D341Med (cell line): ENCODE data around the gene SYNPO2.

Source experiments
- DNase-seq: peaks from one replicate; pipeline ENCODE4 v3.0.0; 2012; ENCODE audit warnings: low spot score

The SYNPO2 gene

GRCh38 chr4:118936406-118936805 is 47.8 kb downstream of the SYNPO2 start:
- DNase-seq: no peak

DNA sequence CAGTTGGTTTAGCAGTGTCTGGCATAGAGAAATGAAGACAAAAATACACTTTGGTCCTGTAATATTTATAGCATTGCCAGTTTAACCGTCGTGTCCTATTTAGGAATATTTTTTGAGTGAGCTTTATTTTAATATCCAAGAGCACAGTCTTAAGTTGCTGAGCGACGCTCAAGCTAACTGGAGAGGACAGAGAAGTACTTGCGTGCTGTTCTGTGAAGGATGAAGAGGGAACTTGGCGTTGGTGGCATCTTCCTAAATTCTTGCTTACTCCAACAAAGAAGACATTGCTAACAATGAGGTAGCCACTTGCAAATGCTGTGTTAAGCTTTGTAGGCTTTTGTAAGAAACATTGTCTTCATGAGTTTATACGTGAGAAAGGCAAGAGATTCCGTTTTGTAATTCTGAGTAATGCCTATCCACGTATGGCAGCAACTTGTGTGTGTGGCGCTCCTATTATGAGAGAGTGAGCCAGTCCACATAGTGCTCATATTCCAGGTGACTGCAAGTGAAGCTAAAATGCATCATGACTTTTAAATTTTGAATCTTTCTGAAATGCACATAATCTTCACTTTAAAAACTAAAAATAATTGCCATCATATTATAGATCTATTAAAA is 50.6 kb downstream of the SYNPO2 start:
- no peak for DNase-seq

DNA sequence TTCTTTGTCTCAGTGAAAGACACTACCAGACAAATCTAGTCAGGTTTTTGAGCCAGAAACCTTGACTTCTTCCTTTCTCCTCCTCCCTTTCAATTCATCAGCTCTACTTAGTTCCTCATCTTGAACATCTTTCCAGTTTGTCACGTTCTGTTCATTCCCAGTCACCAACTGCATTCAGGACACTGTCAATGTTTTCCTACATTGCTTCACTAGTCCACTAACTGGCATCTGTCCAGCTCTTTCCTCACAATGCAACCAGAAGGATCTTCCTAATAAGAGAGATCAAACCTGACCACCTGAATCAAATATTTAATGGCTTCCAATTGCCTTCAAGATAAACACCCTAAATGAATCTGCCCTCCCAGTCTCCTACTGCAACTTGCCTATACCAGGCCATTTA is 52.5 kb downstream of the SYNPO2 start:
- DNase-seq: no peak

DNA sequence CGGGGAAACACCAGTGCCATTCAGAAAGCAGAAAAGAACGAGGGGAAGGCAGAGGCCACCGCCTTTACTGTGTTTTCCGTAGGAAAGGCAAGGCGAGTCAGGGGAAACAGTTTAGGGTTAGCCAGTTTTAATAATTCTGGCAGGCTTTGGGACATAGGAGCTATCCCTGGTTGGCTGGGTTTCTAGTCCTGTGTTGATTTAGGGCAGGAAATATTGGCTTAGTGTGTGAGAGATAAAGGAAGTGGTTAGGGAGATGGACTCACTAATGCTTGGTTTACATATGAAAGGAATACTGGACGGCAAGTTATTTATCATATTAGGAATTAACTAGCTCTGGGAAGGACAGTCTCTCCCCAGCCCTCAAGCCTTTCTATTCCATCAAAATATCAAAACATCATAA is 53.1 kb downstream of the SYNPO2 start:
- no peak for DNase-seq

GRCh38 chr4:118942465-118942864 is 53.8 kb downstream of the SYNPO2 start:
- DNase-seq: no peak

- DNase-seq: no peak
Measured at GRCh38 chr4:118947095-118947494, 58.4 kb downstream of the SYNPO2 start.

DNA sequence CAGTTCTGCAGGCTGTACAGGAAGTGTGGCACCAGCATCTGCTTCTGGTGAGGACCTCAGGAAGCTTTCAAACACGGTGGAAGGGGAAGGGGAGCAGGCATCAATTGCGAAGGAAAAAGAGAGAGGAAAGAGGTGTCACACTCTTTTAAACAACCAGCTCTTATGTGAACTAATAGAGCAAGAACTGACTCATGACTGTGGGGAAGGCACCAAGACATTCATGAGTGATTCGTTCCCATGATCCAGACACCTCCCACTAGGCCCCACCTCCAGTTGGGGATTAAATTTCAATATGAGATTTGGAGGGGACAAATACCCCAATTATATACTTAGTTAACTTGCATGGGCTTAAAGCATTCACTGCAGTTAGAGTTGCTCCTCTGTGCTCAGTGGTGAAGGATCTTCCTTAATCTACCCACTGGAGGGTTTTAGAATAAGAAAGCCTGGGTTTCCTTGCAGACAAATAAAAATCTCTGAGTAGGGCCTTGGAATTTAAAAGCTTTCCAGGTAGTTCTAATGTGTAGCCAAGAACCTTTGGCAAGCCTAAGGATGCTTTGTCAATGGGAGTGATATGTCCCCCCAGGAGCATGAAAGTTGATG is 60.0 kb downstream of the SYNPO2 start:
- no peak for DNase-seq

DNA sequence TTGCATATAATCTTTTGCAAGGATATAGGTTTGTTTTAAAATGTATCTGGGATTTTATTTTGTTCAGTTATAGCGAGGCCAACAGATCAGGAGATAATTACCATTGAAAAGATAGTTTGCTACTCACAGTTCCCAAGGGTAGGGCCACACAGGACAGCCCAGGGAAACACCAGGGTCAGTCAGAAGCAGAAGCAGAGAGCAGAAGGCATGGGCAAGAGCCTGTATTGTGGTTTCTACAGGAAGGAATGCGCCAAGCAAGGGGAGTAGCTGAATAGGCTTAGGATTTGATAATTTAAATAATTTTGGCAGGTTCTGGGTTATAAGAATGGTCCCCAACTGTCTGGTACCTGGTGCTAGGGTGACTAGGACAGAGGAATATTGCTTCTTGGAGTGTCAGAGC is 61.6 kb downstream of the SYNPO2 start:
- DNase-seq: no peak

GRCh38 chr4:118950929-118951570 is 62.4 kb downstream of the SYNPO2 start:
- no peak for DNase-seq

DNA sequence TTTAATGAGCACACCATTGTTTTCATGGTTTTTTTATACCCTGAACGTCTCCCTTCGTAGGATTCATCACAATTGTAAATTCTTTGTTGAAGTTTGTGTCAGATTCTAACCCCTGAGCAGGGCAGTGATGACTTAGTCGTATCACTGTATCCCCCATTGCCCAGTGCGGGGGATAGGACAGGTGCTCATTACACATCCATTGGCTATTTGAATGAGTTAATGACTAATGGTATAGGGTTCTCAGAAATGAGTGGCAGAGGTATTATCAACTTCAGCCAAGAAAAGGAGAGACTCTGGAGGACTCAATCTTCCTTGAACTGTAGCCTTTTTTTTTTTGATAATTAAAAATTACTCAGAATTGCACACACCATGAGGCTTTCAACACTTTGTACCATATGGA is 64.6 kb downstream of the SYNPO2 start:
- DNase-seq: no peak

DNA sequence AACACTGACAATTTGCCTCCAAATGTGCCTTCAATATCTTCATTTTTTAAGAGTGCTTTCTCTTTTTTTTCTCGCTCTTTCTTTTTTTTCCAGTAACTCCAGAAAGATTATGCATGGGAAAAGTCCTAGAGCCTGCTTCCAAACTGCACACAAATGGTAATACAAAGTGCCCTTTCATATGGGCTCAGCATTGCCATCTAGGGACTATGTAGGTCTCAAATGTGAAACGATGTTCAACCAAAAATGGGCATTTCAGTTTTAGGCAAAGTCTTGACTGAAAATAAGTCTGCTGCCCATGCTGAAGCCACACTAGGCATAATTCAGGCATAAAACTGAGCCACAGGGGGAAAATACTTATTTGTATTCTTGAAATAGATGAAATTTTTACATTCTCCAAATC is 65.6 kb downstream of the SYNPO2 start:
- DNase-seq: no peak

- no peak for DNase-seq
Measured at GRCh38 chr4:118955515-118955914, 66.9 kb downstream of the SYNPO2 start.

DNA sequence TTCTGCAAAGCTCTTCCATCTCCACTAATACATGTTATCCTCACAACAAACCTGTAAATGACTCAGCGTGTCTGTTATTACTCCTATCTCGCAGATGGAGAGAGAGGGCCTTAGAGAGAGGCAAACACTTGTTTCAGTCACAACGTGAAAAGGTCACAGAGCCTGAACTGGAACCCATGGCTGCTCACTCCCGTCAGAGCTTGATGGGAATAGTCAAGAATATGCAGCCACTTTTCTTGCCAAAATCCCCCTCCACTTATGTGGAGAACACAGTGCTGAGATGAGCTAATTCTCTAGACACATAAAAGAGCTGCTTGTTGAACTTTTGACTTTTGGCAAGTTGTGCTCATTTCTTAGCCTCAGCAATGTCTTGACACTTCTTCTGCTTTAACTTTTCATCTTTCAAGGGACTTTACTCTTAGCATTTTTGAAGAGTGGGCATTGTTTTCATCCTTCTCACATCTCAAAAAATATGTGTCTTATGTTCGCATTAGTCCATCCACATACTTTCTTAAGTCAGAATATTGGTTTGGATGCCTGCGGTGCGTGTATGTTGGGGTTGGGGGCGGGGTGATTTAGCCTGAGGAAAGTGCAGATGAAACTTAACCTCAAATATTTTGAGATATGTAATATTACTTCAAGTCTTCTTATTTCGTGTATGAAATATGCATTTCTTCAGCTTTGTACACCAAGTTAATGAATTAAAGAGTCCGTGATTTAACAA is 69.2 kb downstream of the SYNPO2 start:
- no peak for DNase-seq

DNA sequence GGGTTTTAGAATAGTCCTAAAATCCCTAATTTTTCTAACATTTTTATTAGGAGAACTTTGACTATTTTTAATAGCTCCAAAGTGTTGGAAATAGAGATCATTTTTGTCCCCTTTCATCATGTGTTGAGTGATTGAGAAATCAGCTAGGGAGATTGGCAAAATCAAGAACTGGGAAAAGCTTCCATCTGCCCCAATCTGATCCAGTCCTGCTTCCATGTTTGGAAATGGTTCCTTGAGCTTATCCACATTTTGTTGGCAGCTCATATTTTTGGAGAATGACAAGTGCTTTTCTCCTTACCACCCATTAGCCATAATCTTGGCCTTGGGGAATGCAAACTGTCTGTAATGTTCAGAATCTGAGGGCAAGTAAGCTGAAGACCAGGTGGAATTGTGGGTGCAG is 73.9 kb downstream of the SYNPO2 start:
- no peak for DNase-seq

- no peak for DNase-seq
Measured at GRCh38 chr4:118964891-118965411, 76.3 kb downstream of the SYNPO2 start.

DNA sequence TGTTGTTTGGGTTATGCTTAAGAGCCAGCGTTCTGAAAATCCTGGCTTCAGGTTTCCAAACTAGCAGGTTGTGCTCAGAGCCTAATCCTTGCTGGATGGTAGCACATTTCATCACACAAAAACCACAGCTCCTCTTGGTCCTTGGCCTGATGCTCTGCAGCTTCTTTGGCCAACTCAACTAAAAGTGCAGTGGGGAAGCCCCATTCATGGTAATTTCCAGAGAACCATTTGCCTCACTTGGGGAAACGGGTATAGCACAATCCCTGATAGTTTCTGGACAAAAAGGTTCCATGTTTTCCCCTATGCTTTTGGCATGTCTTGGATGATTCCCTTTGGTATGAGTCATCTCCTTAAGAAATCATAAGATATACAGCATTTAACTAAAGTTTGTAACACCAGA is 78.7 kb downstream of the SYNPO2 start:
- no peak for DNase-seq

DNA sequence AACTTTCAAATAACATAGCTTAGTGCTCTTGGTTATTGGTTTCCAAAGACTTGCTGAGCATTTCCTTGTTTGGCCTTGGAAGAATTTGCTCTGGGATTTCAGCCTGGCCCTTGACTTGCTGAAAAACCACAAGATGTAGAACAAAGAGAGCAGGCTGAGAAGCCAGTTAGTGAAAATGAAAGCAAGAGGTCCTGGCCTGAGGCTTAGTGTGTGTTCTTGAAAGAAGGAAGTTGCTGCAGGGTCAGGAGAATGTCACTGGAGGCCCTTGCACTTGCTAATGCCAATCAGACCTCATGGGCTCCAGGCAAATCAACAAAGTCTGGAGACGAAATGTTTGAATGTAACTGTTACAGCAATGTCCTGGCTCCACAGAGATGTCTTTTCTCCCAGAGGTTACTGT is 79.4 kb downstream of the SYNPO2 start:
- DNase-seq: no peak

- DNase-seq: no peak
Measured at GRCh38 chr4:118968813-118969212, 80.2 kb downstream of the SYNPO2 start.

- peak; percentile 62 for DNase-seq
Measured at GRCh38 chr4:118969359-118969758, 80.7 kb downstream of the SYNPO2 start.

DNA sequence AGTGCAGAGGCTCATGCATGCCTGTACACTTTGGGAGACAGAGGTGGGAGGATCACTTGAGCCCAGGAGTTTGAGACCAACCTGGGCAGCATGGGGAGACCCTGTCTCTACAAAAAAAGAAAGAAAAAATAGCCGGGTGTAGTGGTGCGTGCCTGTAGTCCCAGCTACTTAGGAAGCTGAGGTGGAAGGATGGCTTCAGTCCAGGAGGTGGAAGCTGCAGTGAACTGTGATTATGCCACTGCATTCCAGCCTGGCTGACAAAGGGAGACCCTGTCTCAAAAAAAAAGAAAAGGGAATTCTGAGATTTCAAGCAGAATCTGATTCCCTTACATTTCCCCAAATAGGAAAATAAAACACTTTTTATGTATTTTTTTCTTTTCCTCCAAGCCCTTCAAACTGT is 83.5 kb downstream of the SYNPO2 start:
- no peak for DNase-seq

- no peak for DNase-seq
Measured at GRCh38 chr4:118973295-118973694, 84.6 kb downstream of the SYNPO2 start.

DNA sequence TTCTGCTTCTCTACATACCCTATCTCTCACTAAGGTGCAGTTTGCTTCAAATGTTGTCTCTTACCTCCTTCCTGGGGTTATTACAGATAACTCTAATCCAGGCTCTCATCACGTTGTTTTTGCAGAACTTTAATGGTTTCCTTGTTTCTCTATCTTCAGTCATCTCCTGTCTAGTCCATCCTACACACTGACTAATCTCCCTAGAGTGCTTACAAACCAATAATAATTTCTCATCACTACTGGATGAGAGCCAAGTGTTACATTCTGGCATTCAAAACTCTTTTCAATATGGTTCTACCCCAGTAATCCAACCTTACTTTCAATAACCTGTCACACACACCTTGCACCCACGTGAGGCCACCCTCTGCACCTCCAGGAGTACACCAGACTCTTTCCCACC is 86.1 kb downstream of the SYNPO2 start:
- no peak for DNase-seq
